Central memory CD4-positive, alpha-beta T cell (primary cell): ENCODE measurements around the gene FOXO3.
"Not testable (repeated sequence)": the region's sequence is repeated elsewhere in the genome, so short reads cannot be mapped to it uniquely, and the experiment has no call there.

Experiments used
- DNase-seq: peaks from one replicate; pipeline ENCODE4 v3.0.0; 2022

Gene FOXO3

GRCh38 chr6:108665495-108666196 lies 104.9 kb downstream of the FOXO3 start:
- no peak for DNase-seq

- DNase-seq = no peak
Measured at GRCh38 chr6:108666656-108667260, 106.0 kb downstream of the FOXO3 start.

DNA sequence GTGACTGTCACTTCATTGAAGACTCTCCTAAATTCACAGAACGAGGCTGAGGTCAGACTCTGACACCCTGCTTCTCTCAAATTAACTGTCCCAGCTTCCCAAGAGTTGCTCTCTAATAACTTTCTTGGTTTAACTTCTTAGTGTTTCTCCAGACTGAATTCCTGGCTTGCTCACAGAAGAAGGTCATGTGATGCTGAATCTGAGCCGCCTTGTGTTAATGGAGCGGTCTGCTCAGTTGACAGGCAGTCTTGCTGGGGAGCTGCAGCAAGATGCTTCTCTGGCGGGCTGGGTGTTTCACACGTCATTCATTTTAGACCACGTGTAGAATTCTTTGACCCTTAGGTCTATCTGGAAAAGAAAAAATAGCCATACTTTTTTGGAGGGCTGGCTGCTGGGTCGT lies 107.3 kb downstream of the FOXO3 start:
- no peak for DNase-seq

DNA sequence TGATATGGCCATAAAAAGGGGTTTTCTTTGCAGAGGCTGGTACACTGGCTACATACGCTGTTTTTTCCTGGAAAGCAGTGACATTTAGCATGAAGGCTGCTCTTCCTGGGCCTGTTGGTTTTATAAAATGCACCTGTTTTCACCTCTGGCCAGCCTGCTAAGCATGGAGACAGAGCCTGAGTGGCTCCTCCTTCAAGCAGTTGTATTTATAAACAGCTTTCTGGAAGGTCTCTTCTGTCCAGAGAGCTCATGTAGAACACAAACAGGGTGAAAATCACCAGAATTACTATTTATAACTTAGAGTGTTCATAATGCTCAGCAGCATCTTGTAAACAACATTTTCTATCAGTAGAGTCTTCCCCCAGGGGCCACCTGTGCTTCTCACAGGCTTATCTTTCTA lies 109.0 kb downstream of the FOXO3 start:
- DNase-seq = no peak

DNA sequence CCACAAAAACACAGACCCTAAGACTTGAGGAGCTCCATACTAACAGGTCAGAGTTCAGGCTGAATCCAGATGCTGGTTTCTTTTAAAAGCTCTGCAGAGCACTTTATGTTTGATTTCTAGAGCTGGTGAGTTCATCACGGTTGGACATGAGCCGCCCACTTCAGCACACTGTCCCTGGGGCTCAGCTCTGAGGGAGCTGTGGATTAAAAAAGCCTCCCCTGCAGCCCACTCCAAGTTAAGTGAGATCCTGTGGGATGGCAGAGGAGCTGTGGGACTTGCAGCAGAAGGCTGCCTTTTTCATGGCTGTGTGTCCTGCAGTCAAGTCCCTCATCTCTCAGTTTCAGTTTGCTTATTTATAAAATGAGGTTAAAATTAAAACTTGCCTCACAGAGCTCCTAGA lies 110.5 kb downstream of the FOXO3 start:
- DNase-seq = no peak

DNA sequence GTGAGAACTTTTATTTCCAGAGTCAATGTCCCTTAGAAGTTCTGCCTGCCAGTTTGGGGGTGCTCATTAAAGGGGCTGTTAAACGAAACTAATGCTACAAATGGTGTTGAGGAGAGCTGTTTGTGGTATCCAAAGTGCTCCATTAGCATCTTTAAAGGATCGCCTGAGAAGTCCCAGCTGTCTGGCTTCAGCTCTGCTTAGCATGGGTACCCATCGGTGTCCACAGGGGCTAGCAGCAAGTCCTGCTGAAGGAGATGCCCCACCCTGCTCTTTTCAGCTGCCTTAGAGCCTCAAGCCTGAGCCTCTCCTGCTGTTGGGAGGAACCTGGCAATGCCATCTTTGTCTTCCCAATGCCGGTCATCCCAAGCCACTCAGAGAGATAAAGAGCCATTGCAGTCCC lies 111.1 kb downstream of the FOXO3 start:
- no peak for DNase-seq

DNA sequence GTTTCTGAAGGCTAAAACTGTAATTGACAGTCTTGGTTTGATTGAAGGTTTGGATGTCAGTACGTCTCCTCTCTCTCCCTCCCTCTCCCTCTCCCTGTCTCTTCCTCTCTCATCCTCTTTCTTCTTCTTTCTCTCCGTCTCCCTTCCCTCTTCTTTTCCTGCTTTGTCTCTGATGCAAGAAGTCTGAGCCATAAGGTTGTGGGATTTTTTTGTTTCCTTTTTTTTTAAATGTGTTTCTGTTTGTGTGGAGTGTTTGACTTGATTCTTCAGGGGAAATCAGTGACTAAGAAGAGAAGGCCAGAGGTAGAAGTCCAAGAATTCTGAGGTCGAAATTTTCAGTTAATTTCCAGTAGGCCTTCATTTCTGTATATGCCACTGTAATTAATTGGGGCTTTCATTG lies 111.9 kb downstream of the FOXO3 start:
- DNase-seq = no peak

GRCh38 chr6:108673153-108673552 lies 112.4 kb downstream of the FOXO3 start:
- DNase-seq = no peak

DNA sequence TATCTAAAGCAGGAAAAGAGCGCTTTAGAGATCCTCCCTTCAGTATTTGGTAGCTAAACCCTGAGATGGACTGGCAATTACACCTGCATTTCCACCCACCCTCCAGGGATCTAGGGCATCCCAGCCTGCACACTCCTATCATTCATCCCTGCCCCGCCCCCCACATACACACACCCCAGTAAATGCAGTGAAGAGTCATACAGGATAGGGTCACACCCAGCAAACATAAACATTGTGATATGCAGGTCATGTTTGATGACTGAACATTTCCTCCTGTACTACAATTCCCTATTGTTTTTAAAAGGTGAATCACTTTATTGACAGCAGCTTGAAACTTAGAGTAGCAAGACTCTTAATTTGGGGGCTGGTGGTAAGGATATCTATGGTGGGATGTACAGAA lies 112.9 kb downstream of the FOXO3 start:
- no peak for DNase-seq

DNA sequence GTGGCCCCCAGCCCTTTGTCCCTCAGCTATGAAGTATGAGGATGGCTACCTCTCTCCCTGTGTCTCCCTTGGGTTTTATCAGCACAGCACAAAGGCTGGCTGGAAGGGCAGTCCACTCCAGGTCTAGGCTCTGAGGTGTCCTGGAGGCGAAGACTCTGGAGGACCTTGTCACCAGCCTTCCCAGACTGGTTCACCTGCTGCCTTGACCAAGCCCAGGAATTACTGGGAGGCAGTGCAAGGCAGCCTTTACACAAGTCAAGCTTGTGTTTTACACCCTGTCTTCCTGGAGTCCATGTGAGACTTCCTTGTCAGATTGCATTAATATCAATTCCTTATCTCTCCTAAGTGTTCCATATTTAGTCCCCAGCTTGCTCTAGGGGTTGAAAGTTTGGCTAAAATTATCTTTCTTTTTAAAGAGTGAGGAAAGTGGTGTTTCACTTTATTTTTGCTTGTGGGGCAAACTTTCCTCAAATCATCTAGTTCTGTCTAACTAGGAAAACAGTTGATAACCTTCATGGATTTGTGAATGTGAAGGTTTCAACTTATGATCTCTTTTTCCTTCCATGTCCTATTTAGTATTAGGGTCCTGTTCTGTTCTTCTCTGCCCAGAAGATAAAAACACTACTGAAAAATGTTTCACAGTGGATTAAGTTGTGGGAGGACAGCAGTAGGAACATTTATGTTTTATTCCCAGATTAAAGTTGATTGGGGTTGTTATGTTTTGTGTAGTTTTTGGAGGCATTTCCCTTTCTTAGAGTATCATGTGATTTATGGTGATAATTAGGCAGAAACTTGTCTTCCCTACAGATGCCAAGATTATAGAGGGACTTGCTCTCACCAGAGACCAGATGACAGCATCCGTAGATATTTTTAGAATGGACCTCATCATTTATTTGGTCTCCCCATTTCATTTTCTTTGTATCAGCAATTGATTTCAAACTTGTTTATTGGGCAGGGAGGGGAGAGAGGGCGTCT lies 114.8 kb downstream of the FOXO3 start:
- no peak for DNase-seq

GRCh38 chr6:108676555-108676954 lies 115.8 kb downstream of the FOXO3 start:
- no peak for DNase-seq

GRCh38 chr6:108677357-108677756 lies 116.6 kb downstream of the FOXO3 start:
- DNase-seq = no peak

GRCh38 chr6:108677894-108678293 lies 117.2 kb downstream of the FOXO3 start:
- DNase-seq = no peak

DNA sequence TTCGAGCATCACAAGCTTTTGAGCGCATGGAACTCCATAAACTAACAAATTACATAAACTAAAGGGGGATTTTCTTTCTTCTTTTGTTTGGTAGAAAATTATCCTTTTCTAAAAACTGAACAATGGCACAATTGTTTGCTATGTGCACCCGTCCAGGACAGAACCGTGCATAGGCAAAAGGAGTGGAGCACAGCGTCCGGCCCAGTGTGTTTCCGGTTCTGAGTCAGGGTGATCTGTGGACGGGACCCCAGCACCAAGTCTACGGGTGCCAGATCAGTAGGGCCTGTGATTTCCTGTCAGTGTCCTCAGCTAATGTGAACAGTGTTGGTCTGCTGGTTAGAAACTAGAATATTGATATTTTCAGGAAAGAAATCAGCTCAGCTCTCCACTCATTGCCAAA lies 119.6 kb downstream of the FOXO3 start:
- not testable (repeated sequence) for DNase-seq

DNA sequence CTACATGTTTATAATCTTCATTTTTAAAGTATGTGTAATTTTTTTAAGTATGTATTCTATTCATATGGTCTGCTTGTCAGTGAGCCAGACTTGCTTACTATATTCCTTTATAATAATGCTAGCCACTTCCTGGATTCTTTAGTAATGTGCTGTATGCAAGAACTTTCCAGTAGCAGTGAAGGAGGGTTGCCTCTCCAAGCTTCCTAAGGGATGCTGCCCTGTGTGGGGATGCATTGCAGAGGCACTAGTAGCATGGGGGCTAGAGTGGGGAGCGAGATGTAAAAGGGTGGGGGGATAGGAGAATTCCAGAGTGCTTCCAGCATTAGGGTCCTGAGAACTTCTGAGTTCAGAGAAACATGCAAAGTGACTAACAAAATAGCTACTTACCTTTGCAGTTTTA lies 121.0 kb downstream of the FOXO3 start:
- DNase-seq = not testable (repeated sequence)

GRCh38 chr6:108682383-108683119 lies 121.8 kb downstream of the FOXO3 start:
- not testable (repeated sequence) for DNase-seq

DNA sequence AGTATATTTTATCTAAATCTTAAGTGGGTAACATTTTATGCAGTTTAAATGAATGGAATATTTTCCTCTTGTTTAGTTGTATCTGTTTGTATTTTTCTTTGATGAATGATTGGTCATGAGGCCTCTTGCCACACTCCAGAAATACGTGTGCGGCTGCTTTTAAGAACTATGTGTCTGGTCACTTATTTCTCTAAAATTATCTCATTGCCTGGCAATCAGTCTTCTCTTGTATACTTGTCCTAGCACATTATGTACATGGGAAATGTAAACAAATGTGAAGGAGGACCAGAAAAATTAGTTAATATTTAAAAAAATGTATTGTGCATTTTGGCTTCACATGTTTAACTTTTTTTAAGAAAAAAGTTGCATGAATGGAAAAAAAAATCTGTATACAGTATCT lies 123.3 kb downstream of the FOXO3 start:
- not testable (repeated sequence) for DNase-seq

GRCh38 chr6:108684771-108685329 lies 124.1 kb downstream of the FOXO3 start:
- no peak for DNase-seq

DNA sequence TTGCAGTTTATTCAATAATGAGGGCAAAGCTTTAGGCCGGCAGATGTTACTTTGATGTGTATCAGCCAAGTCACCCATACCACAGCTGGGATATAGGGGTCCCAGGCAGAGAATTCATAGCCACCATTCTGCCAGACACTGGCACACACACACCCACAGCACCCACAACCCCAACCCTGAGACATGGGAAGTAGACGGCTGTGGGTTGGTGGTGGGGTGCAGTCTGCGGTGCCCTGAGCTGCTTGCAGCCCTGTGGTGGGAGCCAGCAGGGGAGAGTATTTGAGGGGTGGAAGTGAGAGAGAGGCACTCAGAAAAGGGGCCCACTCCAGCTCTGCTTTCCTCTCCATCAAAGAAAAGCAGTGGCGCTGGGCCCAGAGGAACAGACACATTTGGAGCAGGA lies 125.3 kb downstream of the FOXO3 start:
- no peak for DNase-seq

DNA sequence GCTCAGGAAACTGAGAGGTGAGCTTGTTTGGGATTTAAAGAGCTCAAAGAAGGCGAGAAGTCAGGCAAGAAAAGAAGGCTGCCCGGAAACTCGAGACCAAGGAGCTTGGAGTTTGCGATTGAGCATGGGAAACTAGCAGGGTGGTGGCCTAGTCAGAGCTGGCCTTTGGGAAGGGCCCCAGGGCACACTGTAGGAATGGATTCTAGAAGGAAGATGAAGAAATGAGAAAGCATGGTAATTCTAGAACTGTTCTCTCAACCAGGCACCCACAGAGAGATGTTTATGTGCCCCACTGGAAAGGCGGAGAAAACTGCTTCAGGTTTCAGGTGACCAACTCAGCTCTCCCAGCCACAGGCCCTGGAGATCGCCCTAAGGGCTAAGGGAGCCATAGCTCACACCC lies 126.2 kb downstream of the FOXO3 start:
- no peak for DNase-seq

GRCh38 chr6:108687921-108688320 lies 127.2 kb downstream of the FOXO3 start:
- no peak for DNase-seq
